Psoas muscle (tissue), 8 donors: ENCODE results near the gene DENND1A. TPM values are rescaled to one million over a fixed set of nuclear protein-coding genes. Genes with fewer than 3 reads are reported as not detected.

Experiments used
- ATAC-seq, 4 donors: fragments of 200-7000 bp; cut with Tn5 transposase; one replicate each; pipeline ENCODE4 v1.9.1; 2020; ENCODE audit warnings: moderate library complexity in 3 of 4, mild to moderate bottlenecking in 2 of 4
- DNase-seq, 2 donors: peaks; one replicate each; pipeline ENCODE4 v3.0.0-alpha.2; 2020
- H3K27ac ChIP-seq: fragments of 200-600 bp; one replicate; pipeline ENCODE4 v1.8.0; 2022
- H3K27me3 ChIP-seq, 3 donors: fragments of 200-600 bp in 1 of 3; one replicate each; pipeline versions ENCODE4 v1.6.1 to v1.8.0; 2013 to 2022; ENCODE audit warnings: low read length in 2 of 3, mild to moderate bottlenecking in 2 of 3, moderate library complexity in 1 of 3; ENCODE audit not compliant: insufficient read depth in 3 of 3
- H3K36me3 ChIP-seq, 2 donors: fragments of 200-600 bp in 1 of 2; one replicate each; pipeline versions ENCODE4 v1.6.1 to v1.8.0; 2013 to 2022; ENCODE audit warnings: low read depth in 1 of 2, mild to moderate bottlenecking in 1 of 2, moderate library complexity in 1 of 2; ENCODE audit not compliant: insufficient read depth in 1 of 2
- H3K4me1 ChIP-seq: fragments of 200-600 bp; one replicate; pipeline ENCODE4 v1.8.0; 2022
- H3K4me3 ChIP-seq: fragments of 200-600 bp; one replicate; pipeline ENCODE4 v1.8.0; 2022; ENCODE audit warnings: mild to moderate bottlenecking
- H3K9me3 ChIP-seq: fragments of 200-600 bp; one replicate; pipeline ENCODE4 v1.8.0; 2022
- CTCF ChIP-seq: fragments of 200-600 bp; IDR thresholded peaks from one replicate; pipeline ENCODE4 v1.8.0; 2022; ENCODE audit warnings: antibody characterized with exemption
- WGBS, 3 donors: extraction: QIAGEN DNeasy Blood & Tissue Kit; methylation state at CpG; one replicate each; pipeline versions ENCODE4 v1.1.6 to v1.1.7; 2013; 5-methylcytosine and 5-hydroxymethylcytosine counted together
- intact Hi-C, 2 donors: fragments of 100-400 bp; cut with DNase I; formaldehyde crosslinking; loops; one replicate each; pipeline versions ENCODE4 v1.11.0 to v1.14.2; 2022
- polyA plus RNA-seq, 3 donors: library from polyadenylated mRNA; stranded (reverse); fragments of 200-250 nt; gene quantifications; one replicate each; pipeline ENCODE4 v1.2.3, GENCODE V29; 2013
- total RNA-seq, 4 donors: library from RNA; stranded (reverse); fragmentation: NEBNext Ultra II Directional in 2 of 4; extraction: Animal tissue kit (Norgen Biotek cat#: 25700) in 2 of 4; gene quantifications; one replicate each; pipeline versions ENCODE4 v1.2.1 to v1.2.4, GENCODE V29; 2021 to 2023
- donor health status: healthy with polysubstance abuse.
- donor health status: DM: no; HTN: no; CAD: no; lungs with moderate emphysema.
- donor health status: Bipolar disorder and iron deficiency.
- donor health status: healthy.
- donor health status: DM: yes; HTN: yes; CAD: no.
- donor health status: DM: no; HTN: no; CAD: no.
- donor health status: DM: no; HTN: no; CAD: no.
- donor health status: DM: yes; HTN: yes; CAD: no.

Gene DENND1A
- total and polyA plus RNA-seq, 7 donors: 6.1 to 17.3 (median 13.9) TPM

GRCh38 chr9:123419721-123420591 is 510.0 kb downstream of the DENND1A start:
- H3K36me3 ChIP-seq: peaks cover 0 to 25% of the 10 kb centered on the region in 2 donors
- no peak overlapping the region for H3K27ac ChIP-seq
- H3K27me3 ChIP-seq: no peaks in the 10 kb centered on the region
- WGBS, 3 donors: 88 to 91% (median 89%) methylated on average over 30 to 31 of the region's 31 CpGs
- no peak for TF ChIP-seq CTCF
- no peaks in the 10 kb centered on the region for H3K4me1 ChIP-seq
- no peak for ATAC-seq
- intact Hi-C loops: no loop called here
- no peaks in the 10 kb centered on the region for H3K9me3 ChIP-seq
- no peak for DNase-seq
- no peak overlapping the region for H3K4me3 ChIP-seq

- ATAC-seq (no peak), DNase-seq (no peak)
- 77 to 97% (median 94%) methylated on average over 4 of the region's 4 CpGs for WGBS, 3 donors
- Histone ChIP-seq H3K4me1 (no peaks in the 10 kb centered on the region), H3K27me3 (no peaks in the 10 kb centered on the region), H3K4me3 (no peak overlapping the region), H3K9me3 (no peaks in the 10 kb centered on the region), H3K36me3 (peaks cover 0 to 25% of the 10 kb centered on the region in 2 donors), H3K27ac (no peak overlapping the region)
- no peak for TF ChIP-seq CTCF
- intact Hi-C loops: no loop called here
These were observed 510.8 kb downstream of the DENND1A start for GRCh38 chr9:123419091-123419490.

- Histone ChIP-seq H3K9me3 (no peaks in the 10 kb centered on the region), H3K27me3 (no peaks in the 10 kb centered on the region), H3K4me3 (no peak overlapping the region), H3K27ac (no peak overlapping the region), H3K4me1 (no peaks in the 10 kb centered on the region), H3K36me3 (peaks cover 0 to 25% of the 10 kb centered on the region in 2 donors)
- no peak for ATAC-seq
- no peak for DNase-seq
- TF ChIP-seq CTCF: no peak
- intact Hi-C loops: no loop called here
- 88 to 95% (median 94%) methylated on average over 10 of the region's 10 CpGs for WGBS, 3 donors
These were observed 511.4 kb downstream of the DENND1A start for GRCh38 chr9:123418506-123418905.

GRCh38 chr9:123418052-123418430 is 511.9 kb downstream of the DENND1A start:
- DNase-seq: no peak
- H3K36me3 ChIP-seq: peaks cover 0 to 25% of the 10 kb centered on the region in 2 donors
- no peaks in the 10 kb centered on the region for H3K27me3 ChIP-seq
- ATAC-seq: no peak
- intact Hi-C loops: no loop called here
- H3K9me3 ChIP-seq: no peaks in the 10 kb centered on the region
- no peak overlapping the region for H3K4me3 ChIP-seq
- WGBS, 3 donors: 93 to 94% (median 94%) methylated on average over 5 of the region's 5 CpGs
- TF ChIP-seq CTCF: no peak
- no peaks in the 10 kb centered on the region for H3K4me1 ChIP-seq
- H3K27ac ChIP-seq: no peak overlapping the region
